NCI-H748 treated with DMSO at 0.1 percent for 48 hours (cell line): ENCODE measurements around the gene FAM25G.
"Not testable (repeated sequence)": the region's sequence is repeated elsewhere in the genome, so short reads cannot be mapped to it uniquely, and the experiment has no call there.

Experiments used
- DNase-seq: peaks from one replicate; lab custom pipeline; 2025; lab: John Stamatoyannopoulos, UW

FAM25G gene

DNA sequence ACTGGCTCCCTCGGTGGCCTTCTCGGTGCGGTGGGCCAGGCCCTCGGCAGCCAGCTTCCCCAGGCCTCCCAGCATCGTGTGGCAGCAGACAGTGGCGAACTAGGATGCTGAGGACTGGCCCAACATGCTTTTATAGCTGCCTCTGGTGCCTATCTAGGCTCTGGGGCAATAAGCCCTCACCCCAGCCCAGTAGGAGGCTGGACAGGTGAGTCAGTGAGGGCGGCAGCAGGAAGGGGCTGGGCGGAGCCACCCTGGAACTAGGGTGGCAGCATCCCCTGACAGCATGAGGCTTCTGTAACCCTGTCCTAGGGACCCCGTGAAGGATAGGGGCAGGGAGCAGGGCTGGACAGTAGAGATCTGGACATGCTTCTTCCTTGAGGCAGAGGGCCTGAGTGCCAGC, at the start of gene FAM25G:
Gene FAM25G (minus strand): TSS at position 101 of the 400 bp plus-strand sequence. CDS start 26 bp downstream, at position 75.
- not testable (repeated sequence) for DNase-seq

- not testable (repeated sequence) for DNase-seq
These were observed 44.9 kb upstream of the FAM25G start for GRCh38 chr10:47536430-47536829.

- not testable (repeated sequence) for DNase-seq
These were observed 32.0 kb upstream of the FAM25G start, which contains the start of gene AGAP9 for GRCh38 chr10:47523475-47523874. TSS of gene AGAP9 (minus strand) at chr10:47523638. CDS start at chr10:47523526, 112 bp downstream.

DNA sequence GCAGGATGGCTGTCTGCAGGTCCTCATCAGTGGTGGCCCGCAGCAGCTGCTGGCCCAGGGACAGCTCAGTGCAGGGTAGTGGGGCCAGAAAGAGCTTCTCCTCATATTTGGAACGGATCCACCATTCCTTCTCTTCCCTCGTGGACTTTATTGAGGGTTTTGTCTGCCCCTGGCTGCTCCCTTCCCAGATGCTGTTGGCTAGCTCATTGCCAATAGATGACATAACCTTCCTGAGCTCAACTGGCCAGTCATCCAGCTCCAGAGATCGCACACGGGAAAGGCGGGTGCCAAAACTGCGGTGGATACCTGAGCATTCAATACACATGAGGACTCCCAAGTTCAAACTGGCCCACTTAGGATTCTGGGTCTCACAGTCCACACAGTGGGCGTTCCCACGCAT, 10.8 kb upstream of the FAM25G start:
- not testable (repeated sequence) for DNase-seq

DNA sequence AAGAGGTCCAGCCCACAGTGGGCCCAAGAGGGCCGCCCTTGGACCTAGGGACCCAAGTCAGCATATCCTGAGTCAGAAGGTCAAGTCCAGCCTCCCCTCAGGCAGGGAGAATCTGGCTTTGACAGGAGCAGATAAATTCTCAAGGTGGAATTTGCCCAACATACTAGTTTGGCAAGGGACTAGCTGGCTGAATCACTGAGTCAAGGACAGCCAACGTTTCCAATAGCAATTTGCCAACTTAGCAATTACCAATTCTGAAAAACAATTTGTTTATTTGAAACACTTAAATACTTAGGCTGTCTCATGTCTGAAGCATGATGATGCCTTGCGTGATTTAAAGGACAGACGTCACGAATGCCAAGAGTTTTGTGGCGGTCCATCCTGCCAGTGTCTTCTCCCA, 2.7 kb upstream of the FAM25G start:
- DNase-seq = not testable (repeated sequence)

DNA sequence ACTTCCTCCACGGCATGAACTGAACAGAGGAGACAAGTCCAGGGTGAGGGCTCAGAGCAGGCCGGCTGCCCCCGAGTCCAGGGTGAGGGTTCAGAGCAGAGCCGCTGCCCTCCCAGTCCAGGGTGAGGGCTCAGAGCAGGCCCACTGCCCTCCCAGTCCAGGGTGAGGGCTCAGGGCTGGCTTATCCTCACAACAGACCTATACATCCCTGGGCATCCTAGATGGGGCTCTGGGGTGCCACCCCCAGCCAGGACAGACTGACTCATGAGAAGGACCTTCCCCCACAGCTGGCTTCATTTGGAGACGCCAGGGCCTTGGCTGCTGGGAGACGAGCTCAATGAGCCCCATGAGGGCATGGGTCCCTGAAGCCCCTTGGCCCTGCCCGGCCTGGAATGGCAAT, 1.9 kb downstream of the FAM25G start:
- DNase-seq = not testable (repeated sequence)

DNA sequence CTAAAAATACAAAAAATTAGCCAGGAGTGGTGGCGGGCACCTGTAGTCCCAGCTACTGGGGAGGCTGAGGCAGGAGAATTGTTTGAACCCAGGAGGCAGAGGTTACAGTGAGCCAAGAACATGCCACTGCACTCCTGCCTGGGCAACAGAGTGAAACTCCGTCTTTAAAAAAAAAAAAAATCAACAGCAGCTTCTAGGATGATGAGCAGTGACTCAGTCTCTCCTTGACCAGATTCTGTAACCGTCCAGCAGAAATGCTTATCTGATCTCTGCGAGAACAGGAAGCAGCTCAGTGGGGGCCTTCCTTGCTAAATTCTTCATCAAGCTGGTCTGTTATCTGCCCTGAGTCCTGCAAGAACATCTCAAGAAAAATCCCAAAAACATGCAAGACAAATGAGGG, 5.6 kb downstream of the FAM25G start:
- DNase-seq = not testable (repeated sequence)

DNA sequence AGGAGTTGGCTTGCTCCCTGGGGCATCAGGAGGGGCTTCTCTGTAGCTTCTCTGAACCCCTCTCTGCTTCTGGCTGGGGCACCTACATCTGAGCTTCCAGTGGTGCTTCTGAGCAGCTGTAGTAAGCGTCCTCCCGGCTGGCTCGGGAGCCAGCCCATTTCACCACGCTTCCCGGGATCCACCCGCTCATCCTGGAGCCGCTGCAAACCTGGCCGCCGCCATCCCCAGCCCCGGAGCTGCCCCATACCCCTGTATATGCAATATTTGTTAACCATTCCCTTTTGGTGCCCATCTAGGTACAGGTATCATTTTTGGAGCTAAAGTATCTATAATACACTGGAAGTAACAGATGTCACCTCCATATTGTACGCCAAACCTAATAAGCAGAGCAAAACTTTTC, 6.7 kb downstream of the FAM25G start:
- DNase-seq = not testable (repeated sequence)

- DNase-seq = not testable (repeated sequence)
These were observed 7.6 kb downstream of the FAM25G start, which contains the start of gene ANXA8 for GRCh38 chr10:47483923-47484322. TSS of gene ANXA8 (minus strand) at chr10:47484115. CDS start at chr10:47483933, 182 bp downstream.

DNA sequence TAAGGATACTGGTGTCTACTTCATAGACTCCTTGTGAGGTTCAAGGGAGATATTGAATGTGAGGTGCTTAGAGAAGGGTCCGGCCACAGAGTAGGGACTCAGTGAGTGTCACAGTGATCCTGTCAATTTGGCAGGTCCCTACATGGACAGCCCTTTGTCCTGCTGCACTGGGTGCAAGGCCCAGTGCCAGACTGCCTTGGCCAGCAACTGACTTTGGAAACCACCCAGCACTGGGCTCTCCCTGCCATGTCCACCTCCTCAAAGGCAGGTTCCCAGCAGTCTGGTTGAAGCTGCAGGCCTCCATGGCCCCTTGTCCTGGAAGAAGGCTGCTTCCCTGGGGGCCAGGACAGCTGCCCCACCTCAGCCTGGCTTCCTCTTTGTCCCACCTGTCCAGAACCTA, 9.1 kb downstream of the FAM25G start:
- not testable (repeated sequence) for DNase-seq

DNA sequence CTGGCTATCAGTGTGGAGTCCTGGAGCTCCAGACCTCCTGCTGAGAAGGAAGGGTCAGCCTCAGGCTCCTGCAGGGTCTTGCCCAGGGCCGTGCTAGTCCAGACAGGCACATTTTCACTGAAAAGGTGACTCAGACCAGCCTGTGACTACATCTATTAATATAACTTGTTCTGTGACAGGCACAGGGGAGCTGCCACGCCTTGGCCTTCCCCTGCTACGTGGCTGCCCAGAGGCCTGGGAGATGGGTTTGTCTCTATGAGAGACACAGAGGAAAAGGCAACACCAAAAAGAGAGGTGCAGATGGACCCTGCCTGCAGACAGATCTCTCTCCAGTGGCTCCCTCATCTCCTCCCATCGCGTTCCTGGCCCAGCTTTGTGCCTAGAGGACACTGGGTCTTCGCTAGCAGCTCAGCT, 9.7 kb downstream of the FAM25G start:
- DNase-seq = not testable (repeated sequence)

DNA sequence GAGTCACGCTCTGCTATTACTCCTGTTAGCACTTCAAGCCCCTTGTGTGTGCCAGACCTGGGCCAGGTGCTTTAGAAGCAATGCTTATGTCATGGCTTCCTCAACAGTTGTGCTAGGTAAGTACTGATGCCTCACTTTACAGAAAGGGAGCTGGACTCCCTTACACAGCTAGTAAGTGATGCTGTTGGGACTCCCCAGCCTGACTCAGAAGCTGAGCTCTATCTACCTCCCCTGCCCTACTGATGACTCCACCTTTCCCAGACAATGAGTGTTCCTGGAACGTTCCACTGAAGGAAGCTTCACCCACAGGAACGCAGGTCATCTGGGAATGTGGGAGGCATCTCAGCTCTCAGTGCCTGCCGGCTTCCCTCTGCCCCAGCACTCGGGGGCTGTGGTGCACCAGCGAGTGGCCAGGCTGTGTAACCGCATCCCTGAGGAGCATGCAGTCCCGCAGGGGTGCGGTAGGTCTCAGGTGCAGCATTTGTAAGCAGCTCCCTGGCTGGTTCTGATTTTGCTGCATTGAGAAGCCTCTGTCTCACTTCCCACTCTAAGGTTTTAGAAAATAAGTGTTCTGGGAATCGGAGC, 10.2 kb downstream of the FAM25G start:
- DNase-seq = not testable (repeated sequence)

GRCh38 chr10:47480133-47480532, 11.4 kb downstream of the FAM25G start:
- DNase-seq = not testable (repeated sequence)

DNA sequence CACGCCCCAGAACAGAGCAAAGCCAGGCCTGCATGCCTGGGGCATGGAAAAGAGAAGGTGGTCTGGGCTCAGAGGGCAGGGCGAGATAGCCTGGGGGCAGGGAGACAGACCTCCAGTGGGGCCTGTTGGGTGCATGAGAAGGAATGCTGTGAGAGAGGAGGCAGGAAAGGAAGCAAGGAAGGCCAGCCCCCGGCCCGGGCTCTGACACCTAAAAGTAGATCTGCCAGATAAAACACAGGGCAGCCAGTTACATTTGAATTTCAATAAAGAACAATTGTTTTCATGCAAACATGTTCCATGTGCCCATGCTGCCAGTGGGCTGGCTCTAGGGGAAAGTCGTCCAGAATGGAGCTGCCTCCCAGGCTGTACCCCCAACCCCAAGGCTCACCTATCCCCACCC, 13.4 kb downstream of the FAM25G start:
- DNase-seq = not testable (repeated sequence)

GRCh38 chr10:47477078-47477477, 14.4 kb downstream of the FAM25G start:
- not testable (repeated sequence) for DNase-seq

DNA sequence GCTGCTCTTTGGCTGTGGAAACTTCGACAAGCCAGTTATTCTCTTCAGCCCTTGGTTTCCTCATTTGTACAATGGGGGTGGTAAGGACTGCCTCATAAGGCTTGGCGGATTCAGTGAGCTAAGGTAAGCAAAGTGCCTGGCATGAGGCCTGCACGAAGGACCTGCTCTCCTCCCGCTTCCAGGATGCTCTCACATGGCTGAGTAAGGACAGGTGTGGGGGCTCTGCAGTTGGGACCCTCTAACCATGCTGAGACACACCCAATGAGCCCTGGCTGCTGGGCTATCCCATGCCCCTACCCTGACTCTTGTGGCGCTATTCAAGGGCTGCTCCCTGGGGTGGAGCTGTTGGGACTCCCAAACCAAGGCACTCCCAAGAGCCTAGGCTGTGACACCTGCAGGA, 16.4 kb downstream of the FAM25G start:
- DNase-seq = not testable (repeated sequence)

DNA sequence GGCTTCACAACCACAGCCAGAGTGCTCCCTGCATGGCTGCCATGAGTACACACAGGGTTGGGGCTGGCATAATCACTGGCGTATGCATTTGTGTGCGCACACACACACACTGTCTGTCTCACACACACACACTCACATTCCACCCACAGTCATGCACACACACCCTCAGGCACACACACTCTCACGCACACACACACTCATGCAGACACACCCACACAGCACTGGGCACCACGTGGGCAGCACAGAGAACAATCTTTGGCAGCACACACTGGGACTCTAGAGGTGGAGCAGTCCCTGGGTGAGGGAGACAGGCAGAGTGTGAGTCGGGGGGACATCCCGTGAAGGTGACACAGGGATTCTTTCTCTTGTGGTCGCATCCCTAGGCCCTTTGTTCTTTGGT, 18.0 kb downstream of the FAM25G start:
- DNase-seq = not testable (repeated sequence)

GRCh38 chr10:47472647-47473046, 18.9 kb downstream of the FAM25G start:
- not testable (repeated sequence) for DNase-seq

DNA sequence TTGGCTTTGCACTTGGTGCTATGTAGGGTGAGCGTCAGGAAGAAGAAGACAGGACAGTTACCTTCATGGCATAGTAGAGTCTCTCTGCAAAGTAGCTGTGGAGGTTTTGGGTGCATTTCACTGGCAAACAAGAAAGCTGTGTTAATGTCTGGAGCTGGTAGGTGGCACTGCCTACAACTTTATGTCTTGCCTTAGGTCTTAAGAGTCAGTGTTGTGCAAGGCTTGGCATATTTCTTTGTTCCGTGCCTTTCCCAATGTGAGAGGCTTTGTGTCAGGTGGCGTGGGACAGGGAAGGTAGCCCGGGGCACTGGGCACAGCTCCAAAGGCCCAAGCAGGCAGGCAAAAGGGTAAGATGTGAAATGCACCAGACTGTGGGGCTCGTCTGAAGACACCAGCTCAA, 19.4 kb downstream of the FAM25G start:
- DNase-seq = not testable (repeated sequence)

DNA sequence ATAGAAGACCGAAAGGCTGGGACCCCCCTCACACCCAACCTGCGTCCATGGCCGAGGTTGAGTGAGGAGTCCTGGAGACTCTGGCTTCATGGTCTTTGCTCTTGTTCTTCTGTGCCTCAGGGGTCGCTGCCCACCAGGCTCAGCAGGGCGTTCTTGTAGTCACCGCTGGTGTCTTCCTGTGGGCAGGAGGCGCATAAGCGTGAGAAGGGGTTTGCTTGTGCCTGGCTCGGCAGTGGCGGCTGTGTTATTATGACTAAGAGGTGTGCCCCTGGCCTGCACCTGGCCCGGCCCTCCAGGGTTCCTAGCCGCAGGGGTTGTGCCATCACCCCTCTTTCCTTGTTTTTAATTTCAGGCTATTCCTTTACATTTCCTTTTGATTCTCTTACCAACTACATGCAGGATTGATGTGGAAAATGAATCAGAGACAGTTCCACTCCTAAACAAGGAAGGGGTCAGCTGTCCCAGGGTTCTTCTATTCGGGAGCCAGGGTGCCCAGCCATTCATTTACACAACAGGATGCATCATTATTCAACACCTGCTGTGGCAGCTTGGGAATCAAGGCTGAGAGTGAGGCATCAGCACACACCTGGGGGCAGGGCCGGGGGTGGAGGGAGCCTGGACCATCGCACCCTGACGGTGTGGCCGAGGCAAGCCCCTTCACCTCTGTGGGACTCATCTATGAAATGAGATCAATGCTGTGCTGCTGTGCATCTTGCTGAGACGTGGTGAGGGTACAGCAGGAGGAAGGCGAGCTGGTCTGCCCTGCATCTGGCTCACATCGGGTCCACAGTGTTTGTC, 22.6 kb downstream of the FAM25G start:
- not testable (repeated sequence) for DNase-seq

- DNase-seq = not testable (repeated sequence)
These were observed 23.5 kb downstream of the FAM25G start for GRCh38 chr10:47467957-47468356.

DNA sequence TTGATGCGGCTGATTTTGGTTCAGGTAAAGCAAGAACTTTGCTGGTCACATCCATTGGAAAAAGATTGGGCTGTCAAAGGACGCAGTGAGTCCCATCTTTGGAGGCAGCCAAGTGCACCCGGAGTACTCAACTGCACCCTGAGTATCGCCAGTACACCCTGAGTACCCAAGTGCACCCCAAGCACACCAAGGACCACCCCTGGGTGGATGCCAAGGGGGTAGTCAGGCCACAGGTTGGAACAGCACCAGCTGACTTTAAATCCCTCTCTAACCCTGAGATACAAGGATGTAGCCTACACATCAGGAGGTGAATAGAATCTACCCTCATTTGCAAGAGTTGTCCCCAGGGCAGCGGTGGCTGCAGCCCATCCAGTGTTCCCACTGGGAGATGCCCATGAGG, 24.0 kb downstream of the FAM25G start:
- not testable (repeated sequence) for DNase-seq
